Germinal center (tissue), 1 donor: ENCODE results near the gene CASP6.

Experiments
- DNase-seq: peaks from one replicate; pipeline ENCODE4 v3.0.0; 2012; ENCODE audit warnings: mixed read lengths, low spot score

Gene CASP6

GRCh38 chr4:109671350-109671749 is 31.9 kb downstream of the CASP6 start:
- DNase-seq, result no peak

DNA sequence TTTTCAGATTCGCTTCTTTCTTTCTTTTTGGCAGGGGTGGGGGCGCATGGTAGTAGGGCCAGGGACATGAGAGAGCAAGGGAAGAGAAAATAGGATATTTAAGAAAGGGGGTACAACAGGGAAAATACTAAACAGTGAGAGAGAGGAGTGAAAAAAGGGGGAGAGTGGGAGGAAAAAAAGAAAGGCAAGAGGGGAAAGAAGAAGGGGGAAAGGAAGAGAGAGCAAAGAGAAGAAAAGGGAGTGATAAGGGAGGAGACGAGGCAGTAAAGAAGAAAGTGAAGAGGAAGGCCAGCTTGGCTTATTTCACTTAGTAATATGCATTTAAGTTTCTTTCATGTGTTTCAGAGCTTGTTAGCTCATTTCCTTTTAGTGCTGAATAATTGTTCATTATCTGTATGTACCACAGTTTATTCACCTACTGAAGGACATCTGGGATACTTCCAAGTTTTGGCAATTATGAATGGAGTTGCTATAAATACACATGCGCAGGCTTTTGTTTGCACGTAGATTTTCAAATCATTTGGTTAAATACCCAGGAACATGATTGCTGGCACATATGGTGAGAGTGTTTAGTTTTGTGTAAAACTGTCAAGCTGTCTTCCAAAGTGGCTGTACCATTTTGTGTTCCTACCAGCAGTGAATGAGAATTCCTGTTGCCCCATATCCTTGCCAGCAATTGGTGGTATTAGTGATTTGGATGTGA is 37.3 kb downstream of the CASP6 start:
- no peak for DNase-seq

- DNase-seq, result no peak
Observed at GRCh38 chr4:109662771-109663170, 40.5 kb downstream of the CASP6 start.

DNA sequence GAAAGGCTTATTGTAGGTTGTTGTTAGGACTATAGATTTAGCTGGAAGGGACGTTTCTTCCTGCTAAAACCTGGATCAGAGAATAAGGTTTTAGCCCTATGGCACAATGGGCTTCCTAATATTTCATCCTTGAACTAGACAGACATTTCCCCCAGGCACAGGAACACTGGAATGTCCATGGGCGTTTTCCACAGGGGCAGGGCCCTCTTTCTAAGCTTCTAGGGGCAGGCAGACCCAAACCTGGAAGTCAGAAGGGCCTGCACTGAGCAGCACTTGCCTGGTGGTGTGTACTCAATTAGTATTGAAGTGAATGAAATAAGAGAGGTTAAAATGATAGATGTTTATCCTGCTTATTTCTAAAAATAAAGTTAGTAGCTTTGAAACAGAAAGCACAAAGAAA is 41.1 kb downstream of the CASP6 start:
- no peak for DNase-seq

DNA sequence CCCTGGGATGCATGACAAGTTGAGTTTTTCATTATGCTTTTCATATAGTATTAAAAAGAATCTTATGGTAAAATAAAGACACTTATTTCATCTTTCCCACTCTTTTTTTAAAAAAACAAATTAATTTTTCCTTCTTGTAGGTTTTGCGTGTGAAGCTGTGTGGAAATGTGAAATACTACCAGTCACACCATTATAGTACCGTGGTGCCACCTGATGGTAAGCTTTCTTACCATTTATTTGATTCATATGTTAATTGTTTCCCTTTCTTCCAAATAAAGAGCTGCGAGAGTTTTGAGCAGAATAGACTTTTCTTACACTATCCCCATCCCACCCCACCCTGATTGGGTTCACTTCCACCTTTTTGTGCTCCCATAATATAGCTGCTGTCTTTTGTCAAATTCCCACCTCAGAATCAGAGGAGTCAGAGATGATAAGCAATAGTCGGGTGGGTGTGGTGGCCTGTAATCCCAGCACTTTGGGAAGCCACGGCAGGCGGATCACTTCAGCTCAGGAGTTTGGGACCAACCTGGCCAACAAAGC is 44.3 kb downstream of the CASP6 start:
- DNase-seq, result no peak

GRCh38 chr4:109657854-109658418 is 45.3 kb downstream of the CASP6 start:
- DNase-seq, result no peak

- no peak for DNase-seq
Observed at GRCh38 chr4:109655396-109655795, 47.8 kb downstream of the CASP6 start.

- DNase-seq, result no peak
Observed at GRCh38 chr4:109649872-109650271, 53.4 kb downstream of the CASP6 start.

DNA sequence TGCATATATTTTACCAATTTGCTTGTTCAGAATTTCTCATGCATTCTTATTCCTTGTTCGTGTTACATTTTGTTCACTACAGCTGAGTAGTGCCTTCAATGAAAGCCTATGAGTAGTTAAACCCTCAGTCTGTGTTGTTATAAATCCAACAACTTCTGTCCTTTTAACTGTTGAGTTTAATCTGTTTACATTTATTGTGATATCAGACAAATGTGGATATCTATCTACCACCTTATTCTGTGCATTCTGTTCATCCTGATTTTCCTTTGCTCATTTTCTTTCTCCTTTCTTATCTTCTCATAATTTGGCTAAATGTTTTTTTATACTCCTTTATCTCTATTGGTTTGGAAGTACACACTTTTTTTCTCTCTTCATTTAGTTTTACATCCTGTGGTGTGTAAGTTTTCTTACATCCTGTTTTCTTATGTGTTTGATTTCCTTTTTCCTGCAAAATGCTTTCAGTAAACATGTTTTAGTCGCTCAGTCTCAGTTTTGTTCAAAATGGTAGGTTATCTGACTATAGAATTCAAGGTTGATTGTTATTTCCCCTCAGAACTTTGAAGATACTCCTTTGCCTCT is 54.2 kb downstream of the CASP6 start:
- DNase-seq, result no peak

DNA sequence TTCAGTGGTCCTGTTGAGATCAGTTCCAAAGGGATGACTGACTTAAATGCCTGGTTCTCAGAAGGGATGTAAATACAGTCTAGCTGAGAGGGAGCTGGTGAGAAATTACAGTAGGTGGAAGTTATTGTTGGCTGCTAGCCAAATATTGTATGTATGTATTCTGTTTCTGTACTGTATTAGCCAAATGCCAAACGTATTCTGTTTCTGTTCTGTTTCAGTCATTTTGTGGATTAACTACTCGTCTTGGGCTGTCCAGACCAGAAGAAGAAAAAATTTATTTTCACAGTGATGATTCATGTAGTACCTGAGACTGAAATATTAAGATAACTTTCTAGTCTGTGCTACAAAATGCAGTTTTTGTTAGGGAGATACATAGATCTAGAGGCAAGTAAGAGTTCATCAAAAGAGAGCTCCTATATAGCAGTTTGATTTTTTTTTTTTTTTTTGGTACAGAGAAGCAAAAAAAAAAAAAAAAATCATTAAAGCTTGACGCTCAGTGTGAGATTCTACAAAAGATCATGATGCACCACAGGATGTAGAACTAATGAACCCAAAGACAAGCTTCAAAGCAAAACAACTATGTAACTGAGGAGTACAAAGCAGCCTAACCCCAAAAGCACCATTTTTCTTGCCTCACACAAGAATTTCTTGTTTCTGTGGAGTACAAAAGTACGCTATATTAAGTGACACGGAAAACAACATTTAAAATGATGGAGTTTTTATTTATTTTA is 54.8 kb downstream of the CASP6 start:
- DNase-seq, result no peak

DNA sequence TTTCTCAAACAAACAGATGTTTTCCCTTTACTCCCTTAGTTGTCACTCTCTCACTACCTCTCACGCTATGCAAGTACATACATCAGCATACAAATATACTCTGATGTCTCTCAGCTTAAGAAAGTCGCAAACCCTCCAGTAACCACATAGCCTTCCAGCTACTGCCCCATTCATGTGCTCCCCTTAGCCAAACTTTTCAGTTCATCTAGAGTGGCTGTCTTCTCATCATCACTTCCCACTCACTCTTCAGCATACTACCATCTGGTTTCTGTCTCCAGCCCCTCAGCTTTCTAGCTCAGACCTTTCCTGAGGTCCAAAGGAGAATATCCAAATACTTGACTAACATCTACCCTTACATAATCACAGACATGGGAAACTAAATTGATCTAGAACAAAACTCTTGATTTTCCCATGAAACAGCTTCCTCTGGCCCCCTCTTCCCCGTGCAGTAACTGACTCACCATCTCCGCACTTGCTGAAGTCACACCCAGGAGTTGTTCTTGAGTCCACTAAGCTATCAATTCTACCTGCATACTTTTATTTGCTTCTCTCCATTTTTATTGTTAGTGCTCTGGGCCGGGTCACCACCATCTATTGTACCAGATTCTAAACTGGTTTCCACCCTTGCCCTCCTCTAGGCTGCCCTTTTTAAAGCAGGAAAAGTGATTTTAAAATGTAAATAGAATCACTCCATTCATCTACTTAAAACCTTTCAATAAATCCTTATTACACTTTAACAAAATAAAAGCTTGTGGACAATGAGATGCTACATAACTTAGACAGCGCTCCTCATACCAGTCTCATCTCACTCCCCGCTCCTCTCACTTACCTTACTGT is 57.2 kb downstream of the CASP6 start:
- DNase-seq, result no peak

- DNase-seq, result no peak
Observed at GRCh38 chr4:109640644-109641043, 62.6 kb downstream of the CASP6 start.
